Endothelial cell of umbilical vein (primary cell): ENCODE measurements around the gene ST6GALNAC4. TPM values are rescaled to one million over a fixed set of nuclear protein-coding genes. Genes with fewer than 3 reads are reported as not detected.

Source experiments
- BruUV-seq: library from RNA; stranded (reverse); fragments of 400-500 nt; replicated peaks from 2 replicates; lab custom pipeline; 2021; lab: Mats Ljungman, UMichigan
- CTCF ChIA-PET: fragments of 300-600, 350-600 bp; sonication (Branson Sonifier 250); formaldehyde crosslinking; loops from one replicate; lab custom pipeline; 2021; ENCODE audit warnings: antibody characterized with exemption, inconsistent platforms; lab: Charles Lee
- POLR2A ChIA-PET: fragments of 300-600, 350-600 bp; sonication (Branson Sonifier 250); formaldehyde crosslinking; loops from one replicate; lab custom pipeline; 2021; ENCODE audit warnings: antibody characterized with exemption, inconsistent platforms; lab: Charles Lee
- DNase-seq: peaks from one replicate; pipeline ENCODE4 v3.0.0-alpha.2; 2011; ENCODE audit warnings: low read depth, low spot score
- FAIRE-seq: peaks from 2 replicates; lab custom pipeline; 2011; peaks lifted over from hg19 to GRCh38; lab: Jason Lieb, UNC
- H2AFZ ChIP-seq: 2 replicates; pipeline ENCODE4 v1.6.0; 2012; ENCODE audit warnings: low read depth, low read length, control low read depth, inconsistent platforms
- H3K27ac ChIP-seq: 2 replicates; pipeline ENCODE4 v1.5.1; 2011; ENCODE audit warnings: low read depth, mild to moderate bottlenecking, control low read depth, low read length, moderate library complexity; ENCODE audit not compliant: insufficient read depth
- H3K27me3 ChIP-seq, 2 experiments: 2 replicates each; pipeline versions ENCODE4 v1.6.0 to v1.6.1; 2011; ENCODE audit warnings: low read length in 2 of 2, mixed read lengths in 1 of 2; ENCODE audit not compliant: control insufficient read depth in 2 of 2, insufficient read depth in 2 of 2
- H3K36me3 ChIP-seq, 2 experiments: 2 replicates in 1 of 2; 3 replicates in 1 of 2; pipeline ENCODE4 v1.5.1; 2011; ENCODE audit warnings: low read length in 2 of 2, mild to moderate bottlenecking in 1 of 2, moderate library complexity in 1 of 2; ENCODE audit not compliant: control insufficient read depth in 2 of 2, insufficient read depth in 2 of 2; ENCODE audit errors: extremely low read depth in 1 of 2
- H3K4me1 ChIP-seq: 3 replicates; pipeline ENCODE4 v1.5.1; 2011; ENCODE audit warnings: mild to moderate bottlenecking, low read length; ENCODE audit not compliant: control insufficient read depth, insufficient read depth; ENCODE audit errors: extremely low read depth
- H3K4me2 ChIP-seq: 2 replicates; pipeline ENCODE4 v1.6.1; 2011; ENCODE audit warnings: low read length, control low read depth, mixed read lengths; ENCODE audit not compliant: insufficient read depth
- H3K4me3 ChIP-seq, 3 experiments: fragments of 200-600 bp in 1 of 3; sonication (generic), shearing (Covaris generic) in 1 of 3; replicated peaks in 1 of 3; 2 replicates each; pipeline ENCODE4 v1.5.1; 2011 to 2016; ENCODE audit warnings: control low read depth in 3 of 3, low read length in 3 of 3, mild to moderate bottlenecking in 2 of 3, inconsistent platforms in 1 of 3, low read depth in 1 of 3, moderate library complexity in 1 of 3; ENCODE audit not compliant: insufficient read depth in 1 of 3
- H3K79me2 ChIP-seq: 2 replicates; pipeline ENCODE4 v1.6.0; 2012; ENCODE audit warnings: low read length, inconsistent platforms; ENCODE audit not compliant: control insufficient read depth, insufficient read depth
- H3K9ac ChIP-seq: replicated peaks from 2 replicates; pipeline ENCODE3; 2011; ENCODE audit warnings: low read length, control low read depth; ENCODE audit not compliant: insufficient read depth; ENCODE audit errors: extremely low read depth
- H3K9me1 ChIP-seq: replicated peaks from 3 replicates; pipeline ENCODE4 v1.6.0; 2011; ENCODE audit warnings: mild to moderate bottlenecking, low read length; ENCODE audit not compliant: control insufficient read depth, insufficient read depth; ENCODE audit errors: extremely low read depth
- H3K9me3 ChIP-seq: replicated peaks from 2 replicates; pipeline ENCODE4 v1.5.1; 2012; ENCODE audit warnings: low read length, inconsistent platforms; ENCODE audit not compliant: control insufficient read depth, insufficient read depth
- H4K20me1 ChIP-seq: replicated peaks from 2 replicates; pipeline ENCODE3; 2011; ENCODE audit warnings: mild to moderate bottlenecking, low read length; ENCODE audit not compliant: control insufficient read depth, insufficient read depth; ENCODE audit errors: extremely low read depth
- CTCF ChIP-seq, 2 donors: IDR thresholded peaks; 1 replicate in 1 of 2; 2 replicates in 1 of 2; pipeline ENCODE4 v1.5.1; 2011; ENCODE audit warnings: low read length in 2 of 2, mild to moderate bottlenecking in 2 of 2, moderate library complexity in 2 of 2, control low read depth in 1 of 2, inconsistent platforms in 1 of 2, low read depth in 1 of 2; ENCODE audit not compliant: insufficient read depth in 1 of 2; ENCODE audit errors: extremely low read depth in 1 of 2
- EZH2 ChIP-seq: IDR thresholded peaks from 2 replicates; pipeline ENCODE4 v1.6.1; 2012; ENCODE audit warnings: borderline replicate concordance, low read depth, mild to moderate bottlenecking, moderate library complexity, low read length, inconsistent platforms; ENCODE audit not compliant: severe bottlenecking
- FOS ChIP-seq: IDR thresholded peaks from 2 replicates; pipeline ENCODE4 v1.6.1; 2011; ENCODE audit warnings: mild to moderate bottlenecking, low read length, moderate library complexity, borderline replicate concordance; ENCODE audit not compliant: insufficient read depth
- GATA2 ChIP-seq: IDR thresholded peaks from 2 replicates; pipeline ENCODE4 v1.7.0; 2011; ENCODE audit warnings: low read depth, mild to moderate bottlenecking, moderate library complexity, mixed read lengths, low read length; ENCODE audit not compliant: insufficient read length, insufficient read depth
- JUN ChIP-seq: IDR thresholded peaks from 2 replicates; pipeline ENCODE4 v1.6.1; 2011; ENCODE audit warnings: borderline replicate concordance, low read depth; ENCODE audit not compliant: insufficient read length, insufficient read depth
- MAX ChIP-seq: IDR thresholded peaks from 2 replicates; pipeline ENCODE4 v1.6.1; 2011; ENCODE audit not compliant: insufficient read depth, insufficient read length
- MYC ChIP-seq: IDR thresholded peaks from one replicate; pipeline ENCODE4 v1.6.1; 2011; ENCODE audit warnings: mild to moderate bottlenecking, low read depth, low read length
- POLR2A ChIP-seq: IDR thresholded peaks from 2 replicates; pipeline ENCODE4 v1.6.1; 2012; ENCODE audit warnings: low read depth, mild to moderate bottlenecking, control low read depth, low read length
- POLR2AphosphoS5 ChIP-seq: IDR thresholded peaks from 2 replicates; pipeline ENCODE4 v1.6.1; 2012; ENCODE audit warnings: low read depth, mild to moderate bottlenecking, control low read depth, low read length, moderate library complexity; ENCODE audit not compliant: insufficient read depth
- dilution Hi-C: fragments of 300-500 bp; cut with MboI; formaldehyde crosslinking; loops from one replicate; pipeline ENCODE4 v1.15.0; 2019; ENCODE audit warnings: low sequenced_read_pairs; ENCODE audit not compliant: extremely low pct_ligation_motif_present
- intact Hi-C: fragments of 100-400 bp; cut with micrococcal nuclease; formaldehyde crosslinking; loops from one replicate; pipeline ENCODE4 v1.10.0; 2022
- polyA plus RNA-seq, 4 experiments: library from polyadenylated mRNA; depleted of rRNA in 3 of 4; stranded (reverse) in 3 of 4; unstranded in 1 of 4; fragments of >200 nt; gene quantifications; 2 replicates each; pipeline versions ENCODE4 v1.2.1 to v1.2.3, GENCODE V29; 2011 to 2012; ENCODE audit warnings: missing spikeins in 1 of 4
- total RNA-seq: library from RNA; stranded (reverse); gene quantifications from 2 replicates; pipeline ENCODE4 v1.2.3, GENCODE V29; 2021

Gene ST6GALNAC4
- total and polyA plus RNA-seq, 2 donors (not counting 3 experiments of a cell fraction or from before 2014, with no cell fraction given): 45.9 to 85.3 TPM

DNA sequence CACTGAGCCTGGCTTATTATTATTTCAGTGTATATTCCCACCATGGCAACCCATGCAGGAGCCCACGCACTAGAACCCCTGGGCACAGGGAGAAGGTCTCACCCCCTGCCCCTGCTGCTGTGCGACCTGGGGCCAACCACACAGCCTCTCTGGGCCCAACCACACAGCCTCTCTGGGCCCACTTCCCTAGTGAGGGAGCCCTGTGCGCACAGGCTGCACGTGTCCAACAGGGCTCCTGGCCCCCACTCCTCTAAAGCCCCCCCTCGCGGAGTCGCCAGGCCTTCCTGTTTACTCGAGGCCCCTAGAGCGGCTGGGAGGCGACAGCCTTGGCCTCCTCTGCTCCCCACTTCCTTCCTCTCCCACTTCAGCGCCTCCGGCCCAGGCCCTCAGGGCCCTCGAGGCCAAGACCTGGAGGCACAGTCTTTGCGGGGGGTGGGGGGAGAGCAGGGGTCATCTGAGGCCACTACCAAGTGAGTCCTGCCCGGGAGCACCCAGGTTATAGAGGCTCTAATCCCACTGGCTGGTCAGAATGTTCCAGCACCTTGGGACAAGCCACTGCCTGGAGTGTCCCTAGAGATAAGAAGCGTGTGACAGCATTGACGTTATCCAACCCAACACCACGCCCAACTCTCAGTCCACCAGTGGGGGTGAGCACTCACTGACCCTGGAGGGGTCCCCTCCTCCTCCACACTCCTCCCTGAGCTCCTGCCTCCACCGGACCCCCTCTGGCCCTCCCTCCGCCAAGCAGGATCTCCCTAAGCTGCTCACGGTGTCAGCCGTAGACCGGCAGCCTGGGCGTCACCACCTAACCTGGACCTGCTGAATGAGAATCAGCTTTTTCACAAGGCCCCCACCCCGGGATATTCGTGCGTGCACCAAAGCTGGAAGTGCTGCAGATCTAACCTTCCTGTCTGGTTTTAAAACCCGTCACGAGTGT is 54.5 kb downstream of the ST6GALNAC4 start:
- peak; percentile 77 for DNase-seq
- no peaks in the 10 kb centered on the region for H4K20me1 ChIP-seq
- H3K9me1 ChIP-seq: no peaks in the 10 kb centered on the region
- ChIA-PET CTCF (interaction anchor here (1.0 to 1.3 kb wide), 7 partner anchors 8 to 59 kb away, joined by 3 to 8 read pairs (median 3); no protein-coding TSS in a partner anchor), POLR2A (interaction anchor here (1.4 kb wide), 1 partner anchor 10 kb away, joined by 3 read pairs; no protein-coding TSS in a partner anchor)
- intact Hi-C loops: no loop called here
- no peaks in the 10 kb centered on the region for H3K36me3 ChIP-seq
- H3K4me2 ChIP-seq: no peak overlapping the region
- peak overlapping the region; percentile 62 for H3K27ac ChIP-seq
- H3K9me3 ChIP-seq: no peaks in the 10 kb centered on the region
- H3K4me3 ChIP-seq: no peak overlapping the region
- H3K4me1 ChIP-seq: peaks cover 36% of the 10 kb centered on the region
- no peaks in the 10 kb centered on the region for H3K79me2 ChIP-seq
- dilution Hi-C loops: no loop called here
- TF ChIP-seq POLR2AphosphoS5: peak; percentile 92
- TF ChIP-seq CTCF (IDR thresholded peaks at IDR 0.05; ENCODE audit: extremely low read depth in 1 of 2, insufficient read depth in 1 of 2, low read depth in 1 of 2, low read length in 2 of 2): no peak
- TF ChIP-seq MYC: peak; percentile 82
- no peak for TF ChIP-seq JUN
- peak; percentile 4 for TF ChIP-seq FOS
- TF ChIP-seq MAX: peak; percentile 79
- no peak for TF ChIP-seq POLR2A
- no peak for TF ChIP-seq EZH2
- TF ChIP-seq GATA2: no peak
- no peak overlapping the region for H3K9ac ChIP-seq
- no peaks in the 10 kb centered on the region for H3K27me3 ChIP-seq
- H2AFZ ChIP-seq: peak overlapping the region; percentile 4
- peak; percentile 76 for FAIRE-seq
- BruUV-seq: no TSS peak
